ENCODE measurements around the gene SEMA5A.

Gene SEMA5A

DNA sequence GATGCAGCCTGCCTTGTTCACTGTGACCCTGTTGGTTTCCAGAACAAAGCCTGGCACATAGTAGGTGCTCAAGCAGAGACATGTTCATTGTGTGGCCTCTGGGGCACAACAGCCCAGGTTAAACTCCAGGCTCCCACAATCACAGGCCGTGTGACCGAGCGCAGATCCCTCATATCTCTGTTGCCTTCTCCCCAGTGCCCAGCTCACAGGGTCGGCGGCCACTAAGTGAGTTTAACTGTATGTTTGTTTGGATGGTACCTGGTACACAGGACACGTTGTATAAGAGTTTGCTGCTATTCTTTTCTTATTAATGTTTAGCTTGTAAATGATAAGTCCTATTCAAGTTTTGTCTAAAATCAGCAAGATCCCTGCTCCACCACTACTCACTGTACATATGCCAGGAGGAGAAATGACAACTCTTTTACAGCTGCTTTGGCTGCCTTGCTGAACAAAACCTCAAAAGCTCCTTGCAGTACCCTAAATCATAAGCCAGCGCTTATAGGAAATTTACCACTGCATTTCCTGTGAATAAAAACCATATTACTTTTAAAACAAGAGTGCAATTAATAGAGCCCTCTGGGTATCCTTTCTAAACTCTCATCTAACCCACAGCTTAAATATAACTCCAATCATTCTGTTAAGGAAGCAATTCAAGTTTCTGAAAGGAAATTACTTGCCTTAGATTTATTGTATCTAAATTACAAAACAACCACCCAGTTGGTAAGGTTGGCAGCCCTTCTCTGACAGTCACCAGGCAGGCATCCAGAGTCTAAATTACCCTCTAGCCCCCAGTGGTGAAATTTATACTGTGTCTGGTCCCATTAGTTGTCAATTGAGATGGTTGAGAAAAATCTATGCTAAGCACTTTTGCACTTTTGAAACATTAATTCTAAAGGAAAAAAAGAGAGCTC is 379.4 kb downstream of the SEMA5A start:
- Histone ChIP-seq H3K36me3 (no peaks in the 10 kb centered on the region), H3K4me3 (ENCODE audit: low read depth, low read length) (no peak overlapping the region), H3K27me3 (no peaks in the 10 kb centered on the region), H3K9me3 (no peaks in the 10 kb centered on the region), H3K4me1 (no peaks in the 10 kb centered on the region)
- TF ChIP-seq, protein P1, sequence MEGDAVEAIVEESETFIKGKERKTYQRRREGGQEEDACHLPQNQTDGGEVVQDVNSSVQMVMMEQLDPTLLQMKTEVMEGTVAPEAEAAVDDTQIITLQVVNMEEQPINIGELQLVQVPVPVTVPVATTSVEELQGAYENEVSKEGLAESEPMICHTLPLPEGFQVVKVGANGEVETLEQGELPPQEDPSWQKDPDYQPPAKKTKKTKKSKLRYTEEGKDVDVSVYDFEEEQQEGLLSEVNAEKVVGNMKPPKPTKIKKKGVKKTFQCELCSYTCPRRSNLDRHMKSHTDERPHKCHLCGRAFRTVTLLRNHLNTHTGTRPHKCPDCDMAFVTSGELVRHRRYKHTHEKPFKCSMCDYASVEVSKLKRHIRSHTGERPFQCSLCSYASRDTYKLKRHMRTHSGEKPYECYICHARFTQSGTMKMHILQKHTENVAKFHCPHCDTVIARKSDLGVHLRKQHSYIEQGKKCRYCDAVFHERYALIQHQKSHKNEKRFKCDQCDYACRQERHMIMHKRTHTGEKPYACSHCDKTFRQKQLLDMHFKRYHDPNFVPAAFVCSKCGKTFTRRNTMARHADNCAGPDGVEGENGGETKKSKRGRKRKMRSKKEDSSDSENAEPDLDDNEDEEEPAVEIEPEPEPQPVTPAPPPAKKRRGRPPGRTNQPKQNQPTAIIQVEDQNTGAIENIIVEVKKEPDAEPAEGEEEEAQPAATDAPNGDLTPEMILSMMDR (IDR thresholded peaks at IDR 0.05; ENCODE audit: low read depth, low read length) = no peak
- no peak for DNase-seq

DNA sequence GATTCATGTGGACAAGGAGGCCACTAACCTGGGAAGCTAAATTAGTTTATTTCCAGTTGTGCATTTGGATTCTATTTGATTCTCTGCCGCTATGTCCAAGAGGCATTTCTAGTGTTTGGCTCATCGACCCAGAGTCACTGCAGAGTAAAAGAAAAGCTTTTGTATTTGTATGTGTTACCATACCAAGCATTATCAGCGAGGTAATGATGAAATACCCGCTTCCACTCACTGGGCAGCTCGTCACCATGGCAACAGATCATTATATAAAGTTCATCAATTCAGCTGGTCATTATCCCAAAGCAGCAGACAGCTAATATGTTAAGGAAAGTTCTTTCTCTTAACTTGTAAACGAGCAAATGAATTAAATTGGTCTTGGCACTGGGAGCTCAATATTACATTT is 380.3 kb downstream of the SEMA5A start:
- no peaks in the 10 kb centered on the region for H3K27me3 ChIP-seq
- H3K36me3 ChIP-seq = no peaks in the 10 kb centered on the region
- H3K9me3 ChIP-seq = no peaks in the 10 kb centered on the region
- no peak for DNase-seq
- no peak overlapping the region for H3K4me3 ChIP-seq (ENCODE audit: low read depth, low read length)
- no peaks in the 10 kb centered on the region for H3K4me1 ChIP-seq
- TF ChIP-seq, protein P1 (IDR thresholded peaks at IDR 0.05; ENCODE audit: low read depth, low read length) = no peak

DNA sequence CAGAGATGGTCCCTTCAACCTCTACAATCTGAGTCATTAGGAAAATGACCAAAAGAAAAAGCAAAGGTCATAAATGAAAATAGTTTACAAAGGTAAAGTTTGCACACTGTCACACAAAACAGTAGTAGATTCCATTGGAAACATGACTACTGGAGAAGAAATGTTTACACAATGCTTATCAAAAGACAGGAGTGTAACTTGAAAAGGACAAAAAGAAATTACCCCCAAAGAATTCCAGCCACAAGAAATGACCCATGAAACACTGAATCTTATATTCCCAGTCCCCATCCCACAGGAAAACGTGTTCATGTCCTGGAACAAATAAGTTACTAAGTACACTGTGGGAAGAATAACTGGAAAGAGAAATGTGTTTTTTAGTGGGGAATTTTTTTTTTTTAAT is 385.1 kb downstream of the SEMA5A start:
- TF ChIP-seq, protein P1 (IDR thresholded peaks at IDR 0.05; ENCODE audit: low read depth, low read length) = no peak
- no peaks in the 10 kb centered on the region for H3K4me1 ChIP-seq
- no peak for DNase-seq
- H3K36me3 ChIP-seq = no peaks in the 10 kb centered on the region
- no peak overlapping the region for H3K4me3 ChIP-seq (ENCODE audit: low read depth, low read length)
- H3K27me3 ChIP-seq = no peaks in the 10 kb centered on the region
- H3K9me3 ChIP-seq = no peaks in the 10 kb centered on the region; the same call in 1 of the 2 replicates

DNA sequence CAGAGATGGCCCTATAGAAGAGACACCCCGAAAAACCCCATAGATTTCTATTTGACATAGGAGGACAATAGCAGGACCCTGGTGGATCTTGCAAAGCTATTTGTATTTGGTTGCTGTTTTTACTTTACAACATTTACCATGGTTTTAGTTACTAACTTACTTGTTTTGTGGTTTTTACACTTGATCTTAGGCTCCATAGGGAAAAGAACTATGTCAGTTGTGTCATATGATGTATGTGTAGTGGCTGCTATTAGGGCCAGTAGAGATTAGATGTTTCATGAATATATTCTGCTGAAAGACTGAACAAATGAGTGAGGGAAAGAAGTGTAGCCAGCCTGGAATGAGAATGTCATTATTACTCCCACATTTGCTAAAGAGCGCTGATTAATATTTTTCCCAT is 388.1 kb downstream of the SEMA5A start:
- H3K27me3 ChIP-seq = no peaks in the 10 kb centered on the region
- H3K4me3 ChIP-seq (ENCODE audit: low read depth, low read length) = no peak overlapping the region
- H3K9me3 ChIP-seq = no peaks in the 10 kb centered on the region; the same call in 1 of the 2 replicates
- TF ChIP-seq, protein P1 (IDR thresholded peaks at IDR 0.05; ENCODE audit: low read depth, low read length) = no peak
- DNase-seq = no peak
- no peaks in the 10 kb centered on the region for H3K4me1 ChIP-seq
- H3K36me3 ChIP-seq = no peaks in the 10 kb centered on the region

DNA sequence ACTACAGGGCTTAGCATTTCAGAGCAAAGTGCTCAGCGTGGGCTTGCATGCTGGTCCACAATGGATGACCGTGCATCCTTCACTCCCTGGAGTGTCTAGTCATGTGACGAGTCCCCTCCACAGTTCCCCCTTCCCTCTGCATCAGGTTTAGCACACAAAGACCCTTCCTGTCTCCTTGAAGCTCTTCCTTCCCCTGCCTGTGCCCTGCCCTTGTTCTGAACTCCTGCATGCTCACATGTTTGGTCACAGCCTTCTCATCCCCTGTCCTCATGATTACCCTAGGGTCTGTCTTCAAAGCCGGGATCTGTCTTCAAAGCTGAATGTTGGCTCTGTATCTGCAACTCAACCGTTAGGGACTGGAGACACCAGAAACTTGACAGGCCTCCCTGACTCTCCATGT is 388.9 kb downstream of the SEMA5A start:
- TF ChIP-seq, protein P1 (IDR thresholded peaks at IDR 0.05; ENCODE audit: low read depth, low read length) = no peak
- no peaks in the 10 kb centered on the region for H3K36me3 ChIP-seq
- H3K4me1 ChIP-seq = no peaks in the 10 kb centered on the region
- DNase-seq = no peak
- H3K9me3 ChIP-seq = no peaks in the 10 kb centered on the region; the same call in 1 of the 2 replicates
- H3K27me3 ChIP-seq = no peaks in the 10 kb centered on the region
- no peak overlapping the region for H3K4me3 ChIP-seq (ENCODE audit: low read depth, low read length)

DNA sequence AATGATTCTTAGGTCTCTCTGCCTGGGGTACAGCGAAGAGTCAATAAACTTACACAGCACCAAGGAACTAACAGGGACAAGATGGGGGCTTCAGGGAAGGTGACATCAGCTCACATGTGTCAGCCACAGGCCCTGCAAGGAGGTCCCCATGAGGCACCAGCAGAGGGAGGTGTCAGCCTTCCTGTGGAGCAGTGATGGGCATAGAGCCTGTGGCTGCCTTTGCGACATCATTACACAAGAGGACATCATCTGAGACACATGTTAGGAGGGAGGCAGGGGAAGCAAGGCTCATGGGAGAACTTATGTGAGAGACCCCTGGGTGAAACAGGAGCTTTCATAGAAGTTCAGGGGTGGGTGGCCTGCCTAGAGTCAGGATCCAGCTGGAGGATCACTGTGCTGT is 389.6 kb downstream of the SEMA5A start:
- Histone ChIP-seq H3K27me3 (no peaks in the 10 kb centered on the region), H3K4me1 (no peaks in the 10 kb centered on the region), H3K4me3 (ENCODE audit: low read depth, low read length) (no peak overlapping the region), H3K36me3 (no peaks in the 10 kb centered on the region), H3K9me3 (no peaks in the 10 kb centered on the region; the same call in 1 of the 2 replicates)
- TF ChIP-seq, protein P1 (IDR thresholded peaks at IDR 0.05; ENCODE audit: low read depth, low read length) = no peak
- DNase-seq = no peak
